ENCODE data around the gene LANCL2.
"Not testable (repeated sequence)": the region's sequence is repeated elsewhere in the genome, so short reads cannot be mapped to it uniquely, and the experiment has no call there.

The LANCL2 gene

DNA sequence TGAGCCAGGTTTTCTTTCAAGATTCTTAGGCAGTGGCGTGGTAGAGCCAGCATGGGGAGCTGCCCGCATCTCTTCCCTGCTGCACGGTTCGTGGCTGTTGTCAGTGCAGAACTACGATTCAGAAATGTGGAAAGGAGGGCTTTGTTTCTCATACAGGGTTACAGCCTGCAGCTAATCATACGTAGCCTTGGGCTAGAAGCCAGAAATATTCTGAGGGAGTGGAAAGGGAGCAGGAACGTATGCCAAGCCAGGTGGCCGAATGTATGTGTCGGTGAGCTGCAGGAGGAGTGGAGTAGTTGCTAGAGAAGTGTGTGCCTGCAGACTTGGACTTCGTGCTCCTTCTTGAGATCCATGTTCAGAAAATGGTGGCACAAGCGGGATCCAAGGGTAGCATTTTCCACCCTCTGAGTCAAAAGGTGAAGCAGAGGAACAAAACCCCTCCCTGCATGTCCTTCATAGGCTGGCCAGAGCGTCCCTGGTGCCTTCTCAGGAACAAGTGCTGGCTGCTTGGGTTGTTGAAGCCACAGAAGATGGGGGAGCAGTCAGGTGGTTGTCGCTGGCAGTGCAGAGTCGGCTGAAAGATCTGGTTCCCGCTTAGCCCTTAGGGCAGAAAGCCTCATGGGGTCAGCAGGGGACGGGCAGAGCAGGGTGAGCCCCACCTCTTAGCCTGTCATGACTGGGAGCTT is 40.9 kb downstream of the LANCL2 start:
- no peak for DNase-seq (ENCODE audit: low spot score)

DNA sequence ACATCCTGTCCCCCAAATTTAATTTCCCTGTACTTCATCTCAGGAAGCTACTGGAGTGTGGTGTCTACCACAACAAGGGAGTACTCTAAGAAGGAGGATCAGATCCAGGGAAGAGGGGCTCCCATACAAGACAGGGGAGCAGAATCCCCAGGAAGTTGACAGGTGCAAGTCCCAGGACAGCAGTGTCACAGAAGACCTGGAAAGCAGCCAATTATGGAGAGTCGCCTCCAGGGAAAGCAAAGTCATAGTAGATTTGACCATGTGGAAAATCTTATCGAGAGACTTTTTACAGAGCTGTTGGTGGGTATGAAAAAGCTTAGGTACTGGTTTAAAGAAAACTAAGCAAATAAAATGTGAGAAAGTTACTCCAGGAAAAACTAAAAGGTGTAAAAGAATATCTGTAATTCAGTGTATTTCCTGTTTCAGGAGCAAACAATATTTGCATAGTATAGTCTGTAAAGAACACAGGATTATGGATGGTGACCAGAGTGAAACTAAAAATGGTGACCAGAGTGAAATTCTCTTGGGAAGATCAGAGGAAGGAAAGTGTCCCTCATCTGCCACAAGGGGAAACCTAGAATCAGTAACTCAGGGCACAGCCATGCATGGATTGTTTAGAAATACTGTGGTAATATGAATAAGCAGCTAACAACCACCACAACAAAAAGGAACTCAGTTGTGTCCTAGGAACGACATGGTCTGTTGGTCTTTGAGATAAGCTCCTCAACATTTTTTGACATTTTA is 44.5 kb downstream of the LANCL2 start:
- DNase-seq (ENCODE audit: low spot score) = peak; percentile 34

DNA sequence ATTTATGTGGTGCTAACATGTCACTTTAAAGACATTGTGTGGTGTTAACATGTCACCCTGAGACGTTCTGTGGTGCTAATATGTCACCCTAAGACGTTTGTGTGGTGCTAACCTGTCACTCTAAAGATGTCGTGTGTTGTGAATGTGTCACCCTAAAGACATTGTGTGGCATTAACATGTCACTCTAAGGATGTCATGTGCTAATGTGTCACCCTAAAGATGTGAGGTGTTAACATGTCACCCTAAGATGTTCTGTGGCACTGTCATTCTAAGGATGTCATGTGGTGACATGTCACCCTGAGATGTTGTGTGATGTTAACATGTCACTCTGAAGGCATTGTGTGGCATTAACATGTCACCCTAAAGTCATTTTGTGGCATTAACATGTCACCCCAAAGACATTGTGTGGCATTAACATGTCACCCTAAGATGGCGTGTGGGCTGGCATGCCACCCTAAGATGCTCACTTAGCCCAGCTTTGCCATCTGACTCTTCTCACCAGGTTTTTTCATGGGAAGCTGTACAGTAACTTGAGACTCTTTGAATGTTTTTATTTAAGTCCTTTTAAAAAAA is 45.6 kb downstream of the LANCL2 start:
- no peak for DNase-seq (ENCODE audit: low spot score)

GRCh38 chr7:55411844-55412243 is 46.7 kb downstream of the LANCL2 start:
- DNase-seq (ENCODE audit: low spot score) = no peak

DNA sequence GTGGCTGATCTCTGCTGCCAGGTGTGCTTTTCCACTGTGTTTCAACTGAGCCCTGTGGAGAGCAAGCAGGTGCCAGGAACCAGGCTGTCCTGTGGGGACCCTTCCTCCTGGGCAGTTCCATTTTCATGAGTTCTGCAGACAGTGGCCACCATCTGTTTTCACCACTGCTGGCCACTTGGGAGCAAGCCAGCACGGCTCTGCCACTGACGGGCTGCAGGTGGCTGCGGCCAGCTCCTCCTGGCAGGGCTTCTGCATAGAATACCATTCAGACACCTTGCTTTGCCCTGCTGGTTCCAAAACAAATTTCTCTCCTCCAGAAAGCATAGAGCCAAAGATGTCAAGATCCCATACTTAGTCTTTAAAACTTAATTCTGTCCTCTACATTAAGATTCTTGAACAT is 48.3 kb downstream of the LANCL2 start:
- no peak for DNase-seq (ENCODE audit: low spot score)

DNA sequence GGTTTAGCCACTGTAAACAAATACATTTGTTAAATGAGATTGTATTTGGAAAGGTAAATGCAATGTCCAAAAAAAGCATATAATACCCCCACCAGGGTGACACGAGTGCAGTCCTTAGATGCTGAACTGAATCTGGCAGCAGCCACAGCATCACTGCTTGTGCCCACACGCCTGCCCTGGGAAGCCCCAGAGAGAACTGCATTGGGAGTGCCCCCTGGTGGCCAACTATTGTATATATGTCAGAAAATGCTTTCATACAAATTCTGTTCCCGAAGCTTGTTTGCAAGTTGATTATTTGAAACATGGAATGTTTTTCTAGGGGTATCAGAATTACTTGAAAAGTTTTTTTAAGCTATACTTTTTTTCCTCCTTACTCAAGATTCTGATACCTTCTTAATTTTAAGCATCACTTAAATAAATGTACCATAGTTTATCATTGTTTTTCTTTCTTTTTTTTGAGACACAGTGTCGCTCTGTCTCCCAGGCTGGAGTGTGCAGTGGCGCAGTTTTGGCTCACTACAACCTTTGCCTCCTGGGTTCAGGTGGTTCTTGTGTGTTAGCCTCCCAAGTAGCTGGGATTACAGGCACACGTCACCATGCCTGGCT is 50.1 kb downstream of the LANCL2 start:
- peak; percentile 93 for DNase-seq (ENCODE audit: low spot score)

DNA sequence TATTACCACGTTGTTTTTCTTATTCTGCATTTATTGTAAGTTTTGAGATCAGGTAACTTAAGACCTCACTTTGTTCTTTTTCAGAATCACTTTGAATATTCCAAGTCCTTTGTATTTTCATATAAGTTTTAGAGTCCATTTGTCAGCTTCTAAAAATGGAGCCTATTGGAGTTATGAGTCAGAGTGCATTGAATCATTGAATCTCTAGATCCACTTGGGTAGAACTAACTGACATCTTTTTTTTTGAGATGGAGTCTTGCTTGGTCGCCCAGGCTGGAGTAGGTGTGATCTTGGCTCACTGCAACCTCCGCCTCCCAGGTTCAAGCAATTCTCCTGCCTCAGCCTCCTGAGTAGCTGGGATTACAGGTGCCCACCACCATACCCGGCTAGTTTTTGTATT is 52.3 kb downstream of the LANCL2 start:
- not testable (repeated sequence) for DNase-seq (ENCODE audit: low spot score)

DNA sequence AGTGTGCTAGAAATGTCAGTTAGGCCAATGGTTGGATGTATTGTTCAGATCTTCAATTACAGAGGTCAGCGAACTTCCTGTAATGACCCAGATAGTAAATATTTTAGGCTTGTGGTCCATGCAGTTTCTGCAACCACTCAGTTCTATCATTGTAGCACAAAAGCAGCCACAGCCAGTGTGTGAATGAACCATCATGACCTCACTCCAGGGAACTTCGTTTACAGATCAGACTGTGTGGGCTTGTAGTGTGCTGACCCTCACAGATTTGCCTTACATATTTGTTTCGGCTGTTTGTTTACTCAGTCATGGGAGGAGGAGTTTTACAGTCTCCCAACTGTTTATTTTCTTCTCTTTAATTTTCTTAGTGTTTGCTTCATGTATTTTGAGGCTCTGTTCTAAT is 55.4 kb downstream of the LANCL2 start:
- no peak for DNase-seq (ENCODE audit: low spot score)

DNA sequence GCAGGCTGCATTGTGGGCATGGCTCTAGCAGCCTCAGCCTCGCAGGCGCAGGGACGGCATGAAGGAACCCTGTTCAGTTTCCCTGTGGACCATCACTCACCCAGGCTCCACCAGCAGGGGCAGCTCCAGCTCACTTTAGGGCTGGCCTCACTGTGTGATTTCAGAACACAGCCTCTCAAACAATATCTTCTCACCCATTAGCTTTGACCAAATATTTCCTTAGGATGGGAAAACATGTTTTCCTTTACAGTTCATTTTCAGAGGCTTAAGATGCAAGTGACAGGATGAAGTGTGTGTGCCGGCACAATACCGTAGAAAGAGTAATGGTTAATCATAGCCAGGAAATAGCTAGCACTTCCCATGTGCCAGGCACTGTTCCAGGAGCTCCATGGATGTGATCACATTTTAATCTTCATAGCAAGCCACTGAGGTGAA is 58.2 kb downstream of the LANCL2 start:
- no peak for DNase-seq (ENCODE audit: low spot score)

DNA sequence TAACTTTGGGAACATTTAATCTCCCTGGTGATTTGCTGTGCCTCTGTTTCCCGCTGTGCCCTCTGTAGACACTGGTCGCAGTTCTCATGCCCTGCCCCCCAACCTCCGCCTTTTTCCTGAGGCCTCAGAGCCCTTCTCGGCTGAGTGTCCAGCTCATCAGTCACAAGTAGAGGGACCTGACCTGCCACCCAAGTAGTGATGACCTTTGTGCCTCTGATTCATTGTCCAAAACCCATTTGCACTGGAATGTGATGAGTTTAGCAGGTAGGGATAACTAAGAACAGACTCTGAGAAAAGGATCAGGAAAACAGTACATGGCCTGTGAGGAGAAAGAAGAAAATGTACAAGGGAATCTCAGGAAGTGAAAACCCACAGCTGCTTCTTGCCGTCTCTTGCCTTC is 58.8 kb downstream of the LANCL2 start:
- no peak for DNase-seq (ENCODE audit: low spot score)

GRCh38 chr7:55425141-55425752 is 60.1 kb downstream of the LANCL2 start:
- no peak for DNase-seq (ENCODE audit: low spot score)

GRCh38 chr7:55426676-55427075 is 61.5 kb downstream of the LANCL2 start:
- no peak for DNase-seq (ENCODE audit: low spot score)

- DNase-seq (ENCODE audit: low spot score) = no peak
Measured at GRCh38 chr7:55427342-55427741, 62.2 kb downstream of the LANCL2 start.

DNA sequence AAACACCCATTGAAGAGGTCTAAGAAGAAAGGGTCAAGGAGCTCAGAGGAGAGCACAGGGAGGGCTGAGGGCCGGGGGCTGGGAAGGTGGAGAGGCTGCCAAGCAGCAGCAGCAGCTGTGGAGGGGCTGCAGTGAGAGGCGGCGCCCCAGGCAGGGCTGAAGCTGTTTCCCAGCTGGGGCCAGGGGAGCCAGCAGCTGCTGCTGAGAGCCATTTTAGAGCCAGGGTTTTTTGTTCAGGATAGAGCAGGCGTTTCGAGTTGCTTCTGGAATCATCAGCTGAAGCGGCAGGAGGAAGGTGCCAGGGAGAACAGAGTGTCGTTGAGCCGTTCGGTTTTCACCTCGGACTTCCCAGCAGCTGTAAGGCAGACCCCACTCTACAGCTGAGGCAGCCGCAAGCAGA is 62.7 kb downstream of the LANCL2 start:
- no peak for DNase-seq (ENCODE audit: low spot score)

- no peak for DNase-seq (ENCODE audit: low spot score)
Measured at GRCh38 chr7:55429835-55430499, 64.8 kb downstream of the LANCL2 start.

DNA sequence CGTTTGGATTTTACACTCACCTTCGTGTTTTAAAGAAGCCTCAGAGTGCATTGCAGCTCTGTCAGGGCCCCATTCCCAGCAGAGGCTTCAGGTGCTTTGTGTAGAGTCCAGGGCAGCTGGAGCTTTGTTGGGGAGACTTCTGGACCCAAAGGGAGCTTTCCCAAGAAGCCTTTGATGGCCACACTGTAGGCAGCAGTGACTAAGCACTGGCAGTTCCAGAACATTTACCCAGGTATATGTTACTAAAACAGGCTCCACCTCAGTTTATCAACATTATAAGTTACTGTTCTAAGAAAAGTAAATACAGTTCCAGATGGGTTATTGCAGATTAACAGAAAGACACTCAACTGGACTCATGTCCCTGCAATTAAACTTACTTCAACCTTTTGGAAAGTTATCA is 66.8 kb downstream of the LANCL2 start:
- DNase-seq (ENCODE audit: low spot score) = no peak

- DNase-seq (ENCODE audit: low spot score) = no peak
Measured at GRCh38 chr7:55432506-55432905, 67.4 kb downstream of the LANCL2 start.

GRCh38 chr7:55432939-55433784 is 68.0 kb downstream of the LANCL2 start:
- peak; percentile 74 for DNase-seq (ENCODE audit: low spot score)

- DNase-seq (ENCODE audit: low spot score) = no peak
Measured at GRCh38 chr7:55435466-55435865, 70.3 kb downstream of the LANCL2 start.

DNA sequence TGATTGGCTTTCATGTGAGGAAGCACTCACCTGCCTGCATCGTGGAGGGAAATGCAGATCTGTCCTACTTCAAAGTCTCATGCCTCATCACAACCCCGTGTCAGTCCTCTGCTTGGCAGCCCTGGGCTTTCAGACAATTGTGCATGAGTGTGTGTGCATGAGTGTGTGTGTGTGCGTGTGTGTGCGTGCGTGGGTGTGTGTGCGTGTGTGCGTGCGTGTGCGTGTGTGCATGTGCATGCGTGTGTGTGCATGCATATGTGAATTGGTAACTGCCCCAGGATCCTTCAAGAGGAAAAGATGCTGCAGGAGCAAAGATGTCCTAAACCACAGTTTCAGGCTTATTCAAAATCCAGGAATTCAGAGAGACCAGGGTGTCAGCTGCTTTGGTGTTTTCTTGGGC is 71.3 kb downstream of the LANCL2 start:
- DNase-seq (ENCODE audit: low spot score) = no peak

- DNase-seq (ENCODE audit: low spot score) = no peak
Measured at GRCh38 chr7:55437375-55437774, 72.2 kb downstream of the LANCL2 start.
